ENCODE results near the gene DSC1.
A peak's percentile ranks its signal among the peaks of the same experiment; 100 is the strongest.
"Not testable (repeated sequence)": the region's sequence is repeated elsewhere in the genome, so short reads cannot be mapped to it uniquely, and the experiment has no call there.

Gene DSC1

DNA sequence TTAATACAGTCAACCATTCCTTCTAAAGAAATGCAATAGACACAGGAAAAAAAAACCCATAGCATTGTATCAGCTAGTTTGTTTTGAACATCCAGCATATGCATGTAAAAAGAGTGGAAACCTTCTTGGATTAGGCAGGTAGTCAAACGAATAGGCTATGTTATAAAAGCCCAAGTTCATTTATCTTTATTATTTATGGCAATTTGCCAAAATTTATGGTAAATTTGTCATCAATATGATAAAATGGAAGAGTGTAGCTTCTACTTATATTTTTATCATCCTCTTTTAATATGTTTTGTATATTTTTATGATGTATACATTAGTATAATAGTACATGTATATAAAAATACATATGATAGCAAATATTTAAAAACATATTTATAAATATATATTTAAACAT lies 23.9 kb downstream of the DSC1 start:
- no peak overlapping the region for H3K4me2 ChIP-seq (ENCODE audit: low read length)
- no peaks in the 10 kb centered on the region for H3K9me3 ChIP-seq (ENCODE audit: control insufficient read depth, low read length)
- no peak overlapping the region for H2AFZ ChIP-seq
- no peak overlapping the region for H3K9ac ChIP-seq
- H3K27me3 ChIP-seq (ENCODE audit: control insufficient read depth, insufficient read depth, low read length) = no peaks in the 10 kb centered on the region
- no peaks in the 10 kb centered on the region for H3K79me2 ChIP-seq
- H3K36me3 ChIP-seq (ENCODE audit: control insufficient read depth, insufficient read depth, low read length) = no peaks in the 10 kb centered on the region
- no peak overlapping the region for H3K27ac ChIP-seq
- H3K4me1 ChIP-seq = no peaks in the 10 kb centered on the region
- H3K4me3 ChIP-seq (ENCODE audit: low read depth, low read length) = no peak overlapping the region
- TF ChIP-seq CTCF (IDR thresholded peaks at IDR 0.05) = no peak

GRCh38 chr18:31134988-31135529 lies 27.6 kb downstream of the DSC1 start:
- no peaks in the 10 kb centered on the region for H3K9me3 ChIP-seq (ENCODE audit: control insufficient read depth, low read length)
- no peak for TF ChIP-seq CTCF (IDR thresholded peaks at IDR 0.05)

DNA sequence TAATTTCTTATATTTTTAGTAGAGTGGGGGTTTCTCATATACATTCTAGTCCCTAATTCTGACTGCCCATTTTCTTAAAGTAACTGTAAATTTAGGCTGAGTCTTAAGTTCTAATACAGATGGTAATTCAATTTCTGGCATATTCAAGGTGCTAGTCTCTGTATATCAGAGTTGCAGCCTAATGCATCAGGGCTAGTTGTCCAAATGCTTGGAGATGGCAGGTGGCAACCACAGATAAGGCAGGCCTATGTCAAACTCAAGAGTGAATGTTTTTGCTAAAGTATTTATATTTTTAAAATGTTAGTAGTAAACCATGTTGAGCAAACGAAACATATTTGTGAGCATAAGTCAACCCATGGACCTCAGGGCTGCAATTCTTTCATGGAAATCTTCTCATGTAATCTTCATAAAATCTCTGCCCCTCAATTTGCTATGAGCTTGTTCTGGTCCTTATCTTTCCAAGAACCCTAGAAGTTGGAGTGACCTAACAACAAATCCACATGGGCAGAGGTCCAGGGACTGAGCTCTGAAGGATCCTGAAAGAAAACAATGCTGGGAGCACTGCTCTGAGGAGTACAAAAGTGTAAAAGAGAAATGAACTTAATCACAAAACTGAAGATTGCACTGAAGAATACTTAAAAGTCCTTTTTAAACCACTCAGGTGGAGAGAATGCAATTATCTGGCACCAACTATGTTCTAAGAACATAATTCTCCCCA lies 33.1 kb downstream of the DSC1 start:
- Histone ChIP-seq H2AFZ (peak overlapping the region; percentile 9), H3K4me2 (ENCODE audit: low read length) (no peak overlapping the region), H3K4me3 (ENCODE audit: low read depth, low read length) (no peak overlapping the region), H3K27ac (no peak overlapping the region), H3K36me3 (ENCODE audit: control insufficient read depth, insufficient read depth, low read length) (no peaks in the 10 kb centered on the region), H3K9ac (no peak overlapping the region), H3K9me3 (ENCODE audit: control insufficient read depth, low read length) (no peaks in the 10 kb centered on the region), H3K4me1 (peaks cover 2% of the 10 kb centered on the region), H3K79me2 (no peaks in the 10 kb centered on the region), H3K27me3 (ENCODE audit: control insufficient read depth, insufficient read depth, low read length) (no peaks in the 10 kb centered on the region)
- TF ChIP-seq CTCF (IDR thresholded peaks at IDR 0.05) = no peak

More at GRCh38 chr18:31134988-31135529, 27.6 kb downstream of the DSC1 start:
- H3K9ac ChIP-seq = no peak overlapping the region
- H2AFZ ChIP-seq = no peak overlapping the region
- no peaks in the 10 kb centered on the region for H3K79me2 ChIP-seq
- H3K4me3 ChIP-seq (ENCODE audit: low read depth, low read length) = no peak overlapping the region
- H3K4me2 ChIP-seq (ENCODE audit: low read length) = no peak overlapping the region
- no peak overlapping the region for H3K27ac ChIP-seq
- H3K27me3 ChIP-seq (ENCODE audit: control insufficient read depth, insufficient read depth, low read length) = no peaks in the 10 kb centered on the region
- H3K36me3 ChIP-seq (ENCODE audit: control insufficient read depth, insufficient read depth, low read length) = no peaks in the 10 kb centered on the region
- H3K4me1 ChIP-seq = no peaks in the 10 kb centered on the region

DNA sequence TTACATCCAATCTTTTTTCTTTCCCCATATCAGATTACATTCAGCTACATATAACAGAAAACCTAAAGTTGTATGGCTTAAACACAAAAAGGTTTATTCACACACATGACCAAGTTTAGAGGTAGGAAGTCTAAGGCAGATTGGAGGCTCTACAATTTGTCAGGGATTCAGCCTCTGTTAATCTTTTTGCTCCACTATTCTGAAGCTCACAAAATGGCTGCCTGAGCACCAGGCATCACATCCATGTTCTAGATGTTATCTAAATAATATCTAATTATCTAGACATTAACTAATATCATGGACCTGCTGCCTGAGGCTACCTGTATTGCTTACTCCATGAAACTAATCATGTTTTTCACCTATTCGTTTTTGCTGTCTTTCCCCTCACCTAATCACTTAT lies 36.8 kb downstream of the DSC1 start:
- H3K27me3 ChIP-seq (ENCODE audit: control insufficient read depth, insufficient read depth, low read length) = no peaks in the 10 kb centered on the region

DNA sequence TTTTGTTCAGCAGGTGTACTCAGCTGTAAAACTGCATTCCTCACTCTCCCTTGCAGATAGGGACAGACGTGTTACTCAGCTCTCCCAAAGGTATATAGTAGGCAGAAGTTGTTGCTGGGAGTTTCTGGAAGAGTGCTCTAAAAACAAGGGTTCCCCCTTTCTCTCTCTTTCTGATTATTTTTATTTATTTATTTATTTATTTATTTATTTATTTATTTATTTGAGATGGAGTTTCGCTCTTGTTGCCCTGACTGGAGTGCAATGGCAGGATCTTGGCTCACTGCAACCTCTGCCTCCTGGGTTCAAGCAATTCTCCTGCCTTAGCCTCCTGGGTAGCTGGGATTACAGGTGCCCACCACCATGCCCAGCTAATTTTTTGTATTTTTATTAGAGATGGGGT lies 39.5 kb downstream of the DSC1 start:
- not testable (repeated sequence) for H3K9me3 ChIP-seq (ENCODE audit: control insufficient read depth, low read length); H3K9ac ChIP-seq; H3K36me3 ChIP-seq (ENCODE audit: control insufficient read depth, insufficient read depth, low read length); H3K79me2 ChIP-seq; H3K4me3 ChIP-seq (ENCODE audit: low read depth, low read length); H2AFZ ChIP-seq; H3K27ac ChIP-seq; H3K27me3 ChIP-seq (ENCODE audit: control insufficient read depth, insufficient read depth, low read length); H3K4me1 ChIP-seq; H3K4me2 ChIP-seq (ENCODE audit: low read length)

More for the DNA sequence above, 36.8 kb downstream of the DSC1 start:
- TF ChIP-seq CTCF (IDR thresholded peaks at IDR 0.05) = no peak
- Histone ChIP-seq H3K79me2 (no peaks in the 10 kb centered on the region), H3K9me3 (ENCODE audit: control insufficient read depth, low read length) (no peaks in the 10 kb centered on the region), H2AFZ (no peak overlapping the region), H3K4me3 (ENCODE audit: low read depth, low read length) (no peak overlapping the region), H3K4me1 (peaks cover 2% of the 10 kb centered on the region), H3K36me3 (ENCODE audit: control insufficient read depth, insufficient read depth, low read length) (no peaks in the 10 kb centered on the region), H3K27ac (no peak overlapping the region), H3K9ac (no peak overlapping the region), H3K4me2 (ENCODE audit: low read length) (no peak overlapping the region)
